22Rv1 (cell line): Measurements from ENCODE around the gene SERINC2.

Source experiments
- CTCF ChIP-seq: fragments of 450-650 bp; IDR thresholded peaks from 2 replicates; pipeline ENCODE4 v1.5.1; 2017; ENCODE audit warnings: mild to moderate bottlenecking
- ZFX ChIP-seq: fragments of 450-650 bp; IDR thresholded peaks from 2 replicates; pipeline ENCODE4 v1.6.1; 2017; ENCODE audit warnings: antibody characterized with exemption, borderline replicate concordance

- no peak for TF ChIP-seq CTCF
- no peak for TF ChIP-seq ZFX
Observed at GRCh38 chr1:31441970-31442647, 29.1 kb downstream of the SERINC2 start.
